NCI-H2171 (cell line): ENCODE data around the gene DTD1.
A peak's percentile ranks its signal among the peaks of the same experiment; 100 is the strongest.

Experiments
- DNase-seq: peaks from one replicate; lab custom pipeline; 2025; lab: John Stamatoyannopoulos, UW

DTD1 gene

GRCh38 chr20:18793625-18794427 lies 206.0 kb downstream of the DTD1 start:
- DNase-seq: peak; percentile 95

- DNase-seq: no peak
Observed at GRCh38 chr20:18794428-18794787, 206.6 kb downstream of the DTD1 start.

GRCh38 chr20:18795366-18795765 lies 207.5 kb downstream of the DTD1 start:
- no peak for DNase-seq

GRCh38 chr20:18796282-18796833 lies 208.5 kb downstream of the DTD1 start:
- no peak for DNase-seq

GRCh38 chr20:18801516-18801915 lies 213.7 kb downstream of the DTD1 start:
- no peak for DNase-seq

- no peak for DNase-seq
Observed at GRCh38 chr20:18802012-18802634, 214.3 kb downstream of the DTD1 start.

- no peak for DNase-seq
Observed at GRCh38 chr20:18805881-18806280, 218.0 kb downstream of the DTD1 start.

GRCh38 chr20:18808712-18809111 lies 220.9 kb downstream of the DTD1 start:
- no peak for DNase-seq

- no peak for DNase-seq
Observed at GRCh38 chr20:18811186-18811585, 223.3 kb downstream of the DTD1 start.

- no peak for DNase-seq
Observed at GRCh38 chr20:18811904-18812303, 224.1 kb downstream of the DTD1 start.

GRCh38 chr20:18813483-18813882 lies 225.6 kb downstream of the DTD1 start, which contains the start of gene SCP2D1:
Gene SCP2D1, plus strand, starts transcription at chr20:18813783. Its CDS starts 33 bp downstream, at chr20:18813816.
- DNase-seq: no peak

- no peak for DNase-seq
Observed at GRCh38 chr20:18815194-18815942, 227.5 kb downstream of the DTD1 start.
